ENCODE results near the gene CCDC40.

CCDC40 gene

DNA sequence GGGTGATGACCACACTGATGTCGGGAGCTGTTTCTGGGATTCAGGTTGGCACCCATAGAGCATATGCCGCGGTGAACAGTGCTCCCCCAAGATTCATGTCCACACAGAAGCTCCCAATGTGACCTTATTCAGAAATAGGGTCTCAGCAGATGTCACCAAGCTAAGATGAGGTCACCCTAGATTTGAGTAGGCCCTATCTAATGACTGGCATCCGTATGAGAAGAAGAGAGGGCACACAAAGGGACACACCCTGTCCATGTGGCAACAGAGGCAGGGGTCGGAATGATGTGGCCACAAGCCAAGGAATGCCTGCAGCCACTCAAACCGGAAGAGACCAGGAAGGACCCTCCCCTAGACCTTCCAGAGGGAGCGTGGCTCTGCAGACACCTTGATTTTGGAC is 36.3 kb upstream of the CCDC40 start:
- H3K4me3 ChIP-seq (ENCODE audit: low read depth, low read length) = no peak overlapping the region
- ChIA-PET POLR2A (no interaction called here), CTCF (interaction anchor here (1.1 to 4.4 kb wide), 7 partner anchors 7 to 210 kb away, joined by 3 to 64 read pairs (median 4); partner anchors contain the start of gene GAA)
- TF ChIP-seq, protein P1, sequence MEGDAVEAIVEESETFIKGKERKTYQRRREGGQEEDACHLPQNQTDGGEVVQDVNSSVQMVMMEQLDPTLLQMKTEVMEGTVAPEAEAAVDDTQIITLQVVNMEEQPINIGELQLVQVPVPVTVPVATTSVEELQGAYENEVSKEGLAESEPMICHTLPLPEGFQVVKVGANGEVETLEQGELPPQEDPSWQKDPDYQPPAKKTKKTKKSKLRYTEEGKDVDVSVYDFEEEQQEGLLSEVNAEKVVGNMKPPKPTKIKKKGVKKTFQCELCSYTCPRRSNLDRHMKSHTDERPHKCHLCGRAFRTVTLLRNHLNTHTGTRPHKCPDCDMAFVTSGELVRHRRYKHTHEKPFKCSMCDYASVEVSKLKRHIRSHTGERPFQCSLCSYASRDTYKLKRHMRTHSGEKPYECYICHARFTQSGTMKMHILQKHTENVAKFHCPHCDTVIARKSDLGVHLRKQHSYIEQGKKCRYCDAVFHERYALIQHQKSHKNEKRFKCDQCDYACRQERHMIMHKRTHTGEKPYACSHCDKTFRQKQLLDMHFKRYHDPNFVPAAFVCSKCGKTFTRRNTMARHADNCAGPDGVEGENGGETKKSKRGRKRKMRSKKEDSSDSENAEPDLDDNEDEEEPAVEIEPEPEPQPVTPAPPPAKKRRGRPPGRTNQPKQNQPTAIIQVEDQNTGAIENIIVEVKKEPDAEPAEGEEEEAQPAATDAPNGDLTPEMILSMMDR (IDR thresholded peaks at IDR 0.05; ENCODE audit: insufficient read depth, low read length, missing control alignments) = no peak
- no peak for DNase-seq (ENCODE audit: low read depth, low spot score)

DNA sequence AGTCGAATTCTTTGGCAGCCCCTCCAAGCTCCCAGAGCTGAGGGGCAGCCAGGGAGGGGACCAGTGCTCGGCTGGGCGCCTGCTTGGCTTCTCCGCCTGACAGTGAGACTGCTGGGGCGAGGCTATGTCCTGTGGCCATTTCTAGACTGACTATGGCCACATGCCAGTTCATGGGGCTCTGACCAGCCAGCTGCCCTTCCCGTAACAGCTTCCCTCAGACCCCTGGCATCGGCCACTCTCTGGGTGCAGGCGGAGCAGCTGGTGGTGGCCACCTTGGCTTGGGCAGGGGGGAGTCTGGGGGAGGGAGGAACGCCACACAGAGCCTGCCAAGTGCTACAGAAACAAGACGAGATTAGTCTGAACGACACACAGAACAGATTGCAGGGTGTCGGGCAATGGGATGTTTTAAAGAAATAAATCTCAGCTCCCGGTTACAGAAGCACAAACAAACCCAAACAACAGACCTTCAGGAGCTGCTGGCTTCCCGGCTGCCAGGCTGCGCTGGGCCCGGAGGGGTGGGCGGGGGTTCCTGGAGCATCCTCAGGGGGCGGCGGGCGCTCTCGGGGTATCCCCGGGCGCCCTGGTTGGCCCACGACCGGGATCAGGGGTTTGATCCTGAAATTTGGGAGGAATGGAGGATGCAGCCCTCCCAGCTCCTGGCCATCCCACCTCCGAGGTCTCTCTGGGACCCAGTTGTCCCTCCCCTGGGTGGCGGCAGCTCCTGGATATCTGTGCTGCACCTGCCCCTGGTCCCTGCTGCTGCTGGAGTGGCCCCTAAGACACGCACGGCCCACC is 35.3 kb upstream of the CCDC40 start:
- ChIA-PET CTCF (interaction anchor here (0.6 to 1.8 kb wide), 4 partner anchors 9 to 22 kb away, joined by 3 to 5 read pairs (median 3); no protein-coding TSS in a partner anchor), POLR2A (no interaction called here)
- DNase-seq (ENCODE audit: low read depth, low spot score) = no peak
- H3K4me3 ChIP-seq (ENCODE audit: low read depth, low read length) = no peak overlapping the region
- TF ChIP-seq, protein P1 (IDR thresholded peaks at IDR 0.05; ENCODE audit: insufficient read depth, low read length, missing control alignments) = no peak

DNA sequence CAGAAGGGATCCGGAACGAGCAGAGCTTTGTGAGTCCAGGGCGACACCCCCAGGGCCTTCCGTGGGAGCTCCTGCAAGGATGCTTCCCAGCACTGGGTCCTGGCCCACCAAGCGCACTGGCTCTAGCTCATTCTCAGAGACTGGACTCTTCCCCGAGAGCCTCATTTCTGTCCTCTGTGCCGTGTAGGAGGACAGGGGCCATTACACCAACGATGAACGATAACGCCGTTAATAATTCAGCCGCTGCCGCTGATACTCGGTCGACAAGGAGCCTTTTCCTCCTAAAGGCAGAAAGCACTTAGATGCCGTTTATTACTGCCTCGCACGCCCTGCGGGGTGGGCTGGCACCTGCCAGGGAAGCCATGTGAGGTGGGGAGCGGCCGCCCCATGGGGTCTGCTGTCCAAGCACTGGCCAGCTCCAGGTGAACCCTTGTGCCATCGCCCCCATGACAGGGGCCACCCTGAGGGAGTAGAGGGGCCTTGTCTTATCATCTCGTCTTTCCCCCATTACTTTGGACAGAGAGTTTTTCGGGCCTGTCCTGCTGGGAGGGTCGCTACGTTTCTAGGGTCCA is 34.3 kb upstream of the CCDC40 start:
- ChIA-PET CTCF (interaction anchor here (0.6 to 7.8 kb wide), 3 partner anchors 8 to 20 kb away, joined by 3 to 128 read pairs (median 3); no protein-coding TSS in a partner anchor), POLR2A (no interaction called here)
- H3K4me3 ChIP-seq (ENCODE audit: low read depth, low read length) = no peak overlapping the region

DNA sequence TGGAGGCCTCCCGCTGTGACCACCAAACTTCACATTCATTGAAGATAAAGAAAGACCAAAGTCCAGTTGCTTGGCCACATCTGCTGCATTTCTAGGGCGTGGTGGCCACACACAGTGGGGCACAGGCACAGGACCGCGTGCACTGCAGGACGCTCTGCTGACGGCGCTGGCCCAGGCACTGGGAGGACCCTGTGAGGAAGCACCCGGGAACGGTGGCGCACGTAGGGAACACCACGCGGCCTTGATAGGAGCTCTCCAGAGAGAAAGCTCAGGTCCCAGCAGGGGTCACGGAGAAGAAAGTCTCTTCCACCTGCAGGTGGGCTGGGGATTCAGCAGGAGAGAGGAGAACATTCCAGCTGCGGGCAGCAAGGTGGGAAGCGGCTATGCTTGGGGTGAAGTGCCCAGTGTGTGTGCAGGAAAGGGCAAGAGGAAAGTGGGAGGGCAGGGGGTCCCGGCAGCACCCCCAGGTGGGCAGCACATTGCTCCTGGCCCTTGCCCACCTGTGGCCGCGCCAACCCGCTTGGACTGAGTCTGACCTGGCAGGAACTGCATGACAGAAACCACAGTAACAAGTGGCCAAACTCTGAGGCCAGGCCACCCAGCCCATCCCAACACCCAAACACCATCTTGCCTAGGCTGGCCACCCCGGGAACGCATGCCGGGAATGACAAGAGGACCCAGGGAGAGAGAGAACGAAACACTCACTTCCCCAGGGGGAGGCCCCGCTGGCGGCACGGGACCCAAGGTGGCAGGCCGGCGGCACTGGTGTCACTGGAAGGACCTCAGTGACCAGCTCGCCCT is 33.6 kb upstream of the CCDC40 start:
- POLR2A ChIA-PET = no interaction called here
- TF ChIP-seq, protein P1 (IDR thresholded peaks at IDR 0.05; ENCODE audit: insufficient read depth, low read length, missing control alignments) = no peak

More for the DNA sequence above, 34.3 kb upstream of the CCDC40 start:
- TF ChIP-seq, protein P1 (IDR thresholded peaks at IDR 0.05; ENCODE audit: insufficient read depth, low read length, missing control alignments) = no peak
- DNase-seq (ENCODE audit: low read depth, low spot score) = no peak

DNA sequence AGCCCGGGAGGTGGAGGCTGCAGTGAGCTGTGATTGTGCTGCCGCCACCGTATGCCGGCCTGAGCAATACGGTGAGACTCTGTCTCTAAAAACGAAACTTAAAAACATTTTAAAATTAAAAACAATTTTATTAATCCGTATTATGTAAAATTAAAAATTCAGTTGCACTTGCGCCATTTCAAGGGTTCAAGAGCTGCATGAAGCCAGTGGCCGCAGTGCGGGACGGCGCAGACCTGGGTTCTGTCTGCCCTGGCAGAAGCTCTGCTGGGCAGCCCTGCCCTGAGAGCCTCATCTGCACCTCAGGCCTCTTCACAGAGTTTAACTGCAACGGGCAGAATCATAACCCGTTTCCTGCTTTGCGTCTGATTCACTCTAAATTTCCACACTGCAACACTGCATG is 32.5 kb upstream of the CCDC40 start:
- ChIA-PET POLR2A (interaction anchor here (0.6 kb wide), 1 partner anchor 10 kb away, joined by 3 read pairs; no protein-coding TSS in a partner anchor), CTCF (interaction anchor here (0.8 to 8.5 kb wide), 6 partner anchors 10 to 257 kb away, joined by 3 to 212 read pairs (median 56); no protein-coding TSS in a partner anchor)
- TF ChIP-seq, protein P1 (IDR thresholded peaks at IDR 0.05; ENCODE audit: insufficient read depth, low read length, missing control alignments) = no peak
- no peak for DNase-seq (ENCODE audit: low read depth, low spot score)
- H3K4me3 ChIP-seq (ENCODE audit: low read depth, low read length) = no peak overlapping the region

More for the DNA sequence above, 33.6 kb upstream of the CCDC40 start:
- no peak for DNase-seq (ENCODE audit: low read depth, low spot score)
- no peak overlapping the region for H3K4me3 ChIP-seq (ENCODE audit: low read depth, low read length)
- CTCF ChIA-PET = interaction anchor here (0.6 to 7.8 kb wide), 4 partner anchors 9 to 259 kb away, joined by 3 to 128 read pairs (median 56); no protein-coding TSS in a partner anchor

All from AG04449 (cell line).